Activated naive CD8-positive, alpha-beta T cell treated with anti-CD3 and anti-CD28 coated beads, Interleukin-2, amount 10 ng/mL, durations not matched to agents 7 days and 5 days (primary cell): ENCODE results near the gene TIAM2. TPM values are rescaled to one million over a fixed set of nuclear protein-coding genes. Genes with fewer than 3 reads are reported as not detected.
"Not testable (repeated sequence)": the region's sequence is repeated elsewhere in the genome, so short reads cannot be mapped to it uniquely, and the experiment has no call there.

Source experiments
- ATAC-seq: fragments of 150-1000 bp; cut with Tn5 transposase; one replicate; pipeline ENCODE4 v1.10.0; 2021; ENCODE audit warnings: low read depth, moderate library complexity
- POLR2A ChIA-PET: fragments of 350-600 bp; sonication (Branson Sonifier 250); formaldehyde crosslinking; loops from one replicate; lab custom pipeline; 2021; ENCODE audit warnings: antibody characterized with exemption; lab: Charles Lee
- DNase-seq: peaks from one replicate; pipeline ENCODE4 v3.0.0; 2021
- H3K27ac Mint-ChIP-seq: one replicate; pipeline ENCODE4 v1.8.0; 2022; ENCODE audit warnings: mild to moderate bottlenecking, mixed read lengths
- H3K27me3 Mint-ChIP-seq: one replicate; pipeline ENCODE4 v1.8.0; 2022; ENCODE audit warnings: mild to moderate bottlenecking, moderate library complexity, mixed read lengths
- H3K36me3 Mint-ChIP-seq: one replicate; pipeline ENCODE4 v1.8.0; 2021; ENCODE audit warnings: mild to moderate bottlenecking, mixed read lengths
- H3K4me1 Mint-ChIP-seq: one replicate; pipeline ENCODE4 v1.8.0; 2021; ENCODE audit warnings: mixed read lengths
- H3K4me3 Mint-ChIP-seq: one replicate; pipeline ENCODE4 v1.8.0; 2022; ENCODE audit warnings: mild to moderate bottlenecking, moderate library complexity, mixed read lengths
- H3K9me3 Mint-ChIP-seq: one replicate; pipeline ENCODE4 v1.8.0; 2021; ENCODE audit warnings: mixed read lengths
- total RNA-seq, 2 experiments: library from RNA; stranded (reverse); gene quantifications; one replicate each; pipeline ENCODE4 v1.2.3, GENCODE V29; 2021

Gene TIAM2
- total RNA-seq, 2 experiments from 2014 or later: 4.8 to 5.2 TPM

- Mint-ChIP-seq H3K27me3 (peaks cover 9% of the 10 kb centered on the region), H3K4me1 (peaks cover 9% of the 10 kb centered on the region), H3K4me3 (no peak overlapping the region), H3K27ac (no peak overlapping the region), H3K36me3 (no peaks in the 10 kb centered on the region), H3K9me3 (no peaks in the 10 kb centered on the region)
- no peak for ATAC-seq
- no peak for DNase-seq
- POLR2A ChIA-PET: no interaction called here
Observed at GRCh38 chr6:155219299-155219698, 224.2 kb downstream of the TIAM2 start.

GRCh38 chr6:155219858-155220301, 224.8 kb downstream of the TIAM2 start:
- Mint-ChIP-seq H3K9me3 (no peaks in the 10 kb centered on the region), H3K36me3 (no peaks in the 10 kb centered on the region), H3K27ac (no peak overlapping the region), H3K4me3 (no peak overlapping the region), H3K4me1 (peaks cover 14% of the 10 kb centered on the region), H3K27me3 (peaks cover 9% of the 10 kb centered on the region)
- POLR2A ChIA-PET: no interaction called here
- DNase-seq (no peak), ATAC-seq (no peak)

- Mint-ChIP-seq H3K27ac (no peak overlapping the region), H3K27me3 (peaks cover 11% of the 10 kb centered on the region)
- POLR2A ChIA-PET: no interaction called here
Observed at GRCh38 chr6:155221086-155221485, 226.0 kb downstream of the TIAM2 start.

GRCh38 chr6:155222506-155222905, 227.4 kb downstream of the TIAM2 start:
- POLR2A ChIA-PET: no interaction called here
- no peaks in the 10 kb centered on the region for H3K9me3 Mint-ChIP-seq
- H3K36me3 Mint-ChIP-seq: no peaks in the 10 kb centered on the region
- no peak overlapping the region for H3K27ac Mint-ChIP-seq
- DNase-seq: no peak
- no peak for ATAC-seq
- H3K27me3 Mint-ChIP-seq: peaks cover 4% of the 10 kb centered on the region
- peaks cover 14% of the 10 kb centered on the region for H3K4me1 Mint-ChIP-seq
- no peak overlapping the region for H3K4me3 Mint-ChIP-seq

More at GRCh38 chr6:155221086-155221485, 226.0 kb downstream of the TIAM2 start:
- H3K4me1 Mint-ChIP-seq: peaks cover 14% of the 10 kb centered on the region
- no peaks in the 10 kb centered on the region for H3K36me3 Mint-ChIP-seq
- DNase-seq (no peak), ATAC-seq (no peak)
- no peak overlapping the region for H3K4me3 Mint-ChIP-seq
- H3K9me3 Mint-ChIP-seq: no peaks in the 10 kb centered on the region

GRCh38 chr6:155223646-155224451, 228.7 kb downstream of the TIAM2 start:
- no peak overlapping the region for H3K4me3 Mint-ChIP-seq
- POLR2A ChIA-PET: no interaction called here
- peaks cover 5% of the 10 kb centered on the region for H3K27me3 Mint-ChIP-seq
- no peak for DNase-seq
- peak overlapping the region; percentile 28 for H3K27ac Mint-ChIP-seq
- H3K9me3 Mint-ChIP-seq: no peaks in the 10 kb centered on the region
- peaks cover 14% of the 10 kb centered on the region for H3K4me1 Mint-ChIP-seq
- H3K36me3 Mint-ChIP-seq: no peaks in the 10 kb centered on the region
- ATAC-seq: peak; percentile 83

GRCh38 chr6:155224618-155225017, 229.5 kb downstream of the TIAM2 start:
- Mint-ChIP-seq H3K36me3 (no peaks in the 10 kb centered on the region), H3K4me3 (no peak overlapping the region), H3K4me1 (peaks cover 14% of the 10 kb centered on the region), H3K27me3 (peaks cover 7% of the 10 kb centered on the region), H3K9me3 (no peaks in the 10 kb centered on the region), H3K27ac (peak overlapping the region; percentile 28)
- POLR2A ChIA-PET: interaction anchor here (0.6 kb wide), 1 partner anchor 992 kb away, joined by 4 read pairs; no protein-coding TSS in a partner anchor
- DNase-seq (no peak), ATAC-seq (no peak)

- H3K9me3 Mint-ChIP-seq: no peaks in the 10 kb centered on the region
- ATAC-seq (no peak), DNase-seq (no peak)
- POLR2A ChIA-PET: no interaction called here
- no peak overlapping the region for H3K4me3 Mint-ChIP-seq
- no peaks in the 10 kb centered on the region for H3K36me3 Mint-ChIP-seq
- no peak overlapping the region for H3K27ac Mint-ChIP-seq
- peaks cover 7% of the 10 kb centered on the region for H3K27me3 Mint-ChIP-seq
- peaks cover 14% of the 10 kb centered on the region for H3K4me1 Mint-ChIP-seq
Observed at GRCh38 chr6:155227046-155227445, 231.9 kb downstream of the TIAM2 start.

GRCh38 chr6:155228546-155229166, 233.5 kb downstream of the TIAM2 start:
- POLR2A ChIA-PET: no interaction called here
- Mint-ChIP-seq H3K27ac (no peak overlapping the region), H3K4me1 (peaks cover 12% of the 10 kb centered on the region), H3K4me3 (no peak overlapping the region), H3K9me3 (no peaks in the 10 kb centered on the region), H3K27me3 (peaks cover 7% of the 10 kb centered on the region), H3K36me3 (no peaks in the 10 kb centered on the region)
- DNase-seq (no peak), ATAC-seq (no peak)

- POLR2A ChIA-PET, H3K9me3 Mint-ChIP-seq, ATAC-seq, H3K27me3 Mint-ChIP-seq, H3K4me1 Mint-ChIP-seq, H3K4me3 Mint-ChIP-seq, H3K27ac Mint-ChIP-seq, H3K36me3 Mint-ChIP-seq, DNase-seq: not testable (repeated sequence)
Observed at GRCh38 chr6:155230975-155231374, 235.9 kb downstream of the TIAM2 start.

- peaks cover 2% of the 10 kb centered on the region for H3K9me3 Mint-ChIP-seq
- no peak for ATAC-seq
- H3K36me3 Mint-ChIP-seq: peaks cover under 1% of the 10 kb centered on the region
- H3K4me1 Mint-ChIP-seq: no peaks in the 10 kb centered on the region
- peaks cover 3% of the 10 kb centered on the region for H3K27me3 Mint-ChIP-seq
- H3K27ac Mint-ChIP-seq: no peak overlapping the region
- H3K4me3 Mint-ChIP-seq: no peak overlapping the region
- POLR2A ChIA-PET: no interaction called here
- no peak for DNase-seq
Observed at GRCh38 chr6:155232848-155233247, 237.7 kb downstream of the TIAM2 start.

GRCh38 chr6:155234167-155234566, 239.1 kb downstream of the TIAM2 start:
- POLR2A ChIA-PET: no interaction called here
- Mint-ChIP-seq H3K36me3 (peaks cover 2% of the 10 kb centered on the region), H3K4me1 (no peaks in the 10 kb centered on the region), H3K9me3 (peaks cover 9% of the 10 kb centered on the region), H3K27ac (no peak overlapping the region), H3K4me3 (no peak overlapping the region), H3K27me3 (no peaks in the 10 kb centered on the region)
- no peak for DNase-seq
- ATAC-seq: no peak

GRCh38 chr6:155234687-155235086, 239.6 kb downstream of the TIAM2 start:
- DNase-seq: no peak
- Mint-ChIP-seq H3K4me1 (no peaks in the 10 kb centered on the region), H3K36me3 (peaks cover 2% of the 10 kb centered on the region), H3K27me3 (no peaks in the 10 kb centered on the region), H3K9me3 (peaks cover 14% of the 10 kb centered on the region), H3K4me3 (no peak overlapping the region), H3K27ac (no peak overlapping the region)
- ATAC-seq: no peak
- POLR2A ChIA-PET: no interaction called here

GRCh38 chr6:155235087-155235486, 240.0 kb downstream of the TIAM2 start:
- Mint-ChIP-seq H3K27ac (no peak overlapping the region), H3K4me1 (no peaks in the 10 kb centered on the region), H3K9me3 (peaks cover 17% of the 10 kb centered on the region), H3K27me3 (no peaks in the 10 kb centered on the region), H3K4me3 (no peak overlapping the region), H3K36me3 (peaks cover 2% of the 10 kb centered on the region)
- DNase-seq (no peak), ATAC-seq (no peak)
- POLR2A ChIA-PET: no interaction called here

GRCh38 chr6:155237613-155238012, 242.5 kb downstream of the TIAM2 start:
- POLR2A ChIA-PET: no interaction called here
- DNase-seq: no peak

More at GRCh38 chr6:155237613-155238012, 242.5 kb downstream of the TIAM2 start:
- Mint-ChIP-seq H3K27ac (no peak overlapping the region), H3K4me3 (no peak overlapping the region), H3K27me3 (no peaks in the 10 kb centered on the region), H3K9me3 (peaks cover 17% of the 10 kb centered on the region), H3K4me1 (no peaks in the 10 kb centered on the region), H3K36me3 (peaks cover 2% of the 10 kb centered on the region)
- no peak for ATAC-seq
